Heart right ventricle (tissue), 16 donors: ENCODE results near the gene LNPK. TPM values are rescaled to one million over a fixed set of nuclear protein-coding genes. Genes with fewer than 3 reads are reported as not detected.

ENCODE experiments used
- ATAC-seq, 8 donors: fragments of 200-7000 bp; cut with Tn5 transposase; one replicate each; pipeline ENCODE4 v1.9.1; 2020; ENCODE audit warnings: mild to moderate bottlenecking in 8 of 8, moderate library complexity in 8 of 8, moderate number of reproducible peaks in 1 of 8
- DNase-seq, 2 donors: peaks; one replicate each; pipeline ENCODE4 v3.0.0-alpha.2; 2020
- H3K27ac ChIP-seq, 10 donors: fragments of 200-600 bp; sonication (generic) in 2 of 10; one replicate each; pipeline versions ENCODE4 v1.5.0 to v1.8.0; 2020 to 2022; ENCODE audit warnings: mild to moderate bottlenecking in 3 of 10
- H3K27me3 ChIP-seq, 7 donors: fragments of 200-600 bp; one replicate each; pipeline ENCODE4 v1.8.0; 2021 to 2022; ENCODE audit warnings: mild to moderate bottlenecking in 2 of 7
- H3K36me3 ChIP-seq, 9 donors: fragments of 200-600 bp; sonication (generic) in 1 of 9; one replicate each; pipeline versions ENCODE4 v1.5.0 to v1.8.0; 2020 to 2022; ENCODE audit warnings: mild to moderate bottlenecking in 2 of 9
- H3K4me1 ChIP-seq, 9 donors: fragments of 200-600 bp; sonication (generic) in 1 of 9; one replicate each; pipeline versions ENCODE4 v1.5.0 to v1.8.0; 2020 to 2022; ENCODE audit warnings: mild to moderate bottlenecking in 4 of 9
- H3K4me3 ChIP-seq, 10 donors: fragments of 200-600 bp; sonication (generic) in 2 of 10; one replicate each; pipeline versions ENCODE4 v1.5.0 to v1.8.0; 2020 to 2022; ENCODE audit warnings: mild to moderate bottlenecking in 7 of 10, moderate library complexity in 2 of 10
- H3K9me3 ChIP-seq, 11 donors: fragments of 200-600 bp in 10 of 11; sonication (generic) in 2 of 11; one replicate each; pipeline versions ENCODE4 v1.5.0 to v1.8.0; 2013 to 2022; ENCODE audit warnings: mild to moderate bottlenecking in 2 of 11, control low read depth in 1 of 11, moderate library complexity in 1 of 11
- WGBS, 2 donors: extraction: QIAGEN DNeasy Blood & Tissue Kit; methylation state at CpG; one replicate each; pipeline ENCODE4 v1.1.7; 2013; ENCODE audit warnings: inconsistent platforms in 1 of 2; 5-methylcytosine and 5-hydroxymethylcytosine counted together
- intact Hi-C, 10 donors: fragments of 100-400 bp; cut with DNase I; formaldehyde crosslinking; loops; one replicate each; pipeline versions ENCODE4 v1.11.1 to v1.14.2; 2022
- polyA plus RNA-seq, 2 donors: library from polyadenylated mRNA; stranded (reverse); fragments of 200-250 nt; gene quantifications; one replicate each; pipeline ENCODE4 v1.2.3, GENCODE V29; 2013
- total RNA-seq, 10 donors: library from RNA; stranded (reverse); fragmentation: NEBNext Ultra II Directional in 3 of 10; extraction: Animal tissue kit (Norgen Biotek cat#: 25700) in 3 of 10; gene quantifications; one replicate each; pipeline versions ENCODE4 v1.2.1 to v1.2.4, GENCODE V29; 2021 to 2023
- TF ChIP-seq, protein P1 (sequence below), 9 donors: fragments of 200-600 bp; sonication (generic) in 2 of 9; IDR thresholded peaks; one replicate each; pipeline versions ENCODE4 v1.5.0 to v1.8.0; 2021 to 2022; ENCODE audit warnings: antibody characterized with exemption in 9 of 9, mild to moderate bottlenecking in 5 of 9, moderate library complexity in 1 of 9
- donor health status: Arrhythmogenic right ventricular cardiomyopathy.
- donor health status: ischemic (EF 13 %, LVEDD 7.1; RV severe dilation, severe dysfunction).
- donor health status: healthy with polysubstance abuse.
- donor health status: DM: no; HTN: yes; CAD: no.
- donor health status: DM: no; HTN: no; CAD: no.
- donor health status: ischemic (EF 25% LVEDD 6.9; RV normal size, moderate dysfunction).
- donor health status: ischemic (EF 25% LVEDD 5.7; RV mildly dilated, moderate dysfunction).
- donor health status: healthy.
- donor health status: DM: yes; HTN: yes; CAD: no.
- donor health status: Ischemic cardiomyopathy.
- donor health status: ischemic (EF 35%, LVEDD 5.7; RV mildly dilated, moderate dysfunction).
- donor health status: nonischemic (EF 11% LVEDD 7.7; RV severe dilation, severe dysfunction).
- donor health status: DM: yes; HTN: yes; CAD: no.
- donor health status: PGD.
- donor health status: ischemic (EF 29% LVEDD 5.4; RV normal size, mild dysfunction).
- donor health status: nonischemic (EF 23%, LVEDD 6.1; RV moderate dilation, normal function).

Gene LNPK
- total and polyA plus RNA-seq, 12 donors: 4.9 to 51.3 (median 32.5) TPM

GRCh38 chr2:176004934-176005333 is 2.9 kb upstream of the LNPK start:
- no peak overlapping the region for H3K4me3 ChIP-seq
- no peak for DNase-seq

DNA sequence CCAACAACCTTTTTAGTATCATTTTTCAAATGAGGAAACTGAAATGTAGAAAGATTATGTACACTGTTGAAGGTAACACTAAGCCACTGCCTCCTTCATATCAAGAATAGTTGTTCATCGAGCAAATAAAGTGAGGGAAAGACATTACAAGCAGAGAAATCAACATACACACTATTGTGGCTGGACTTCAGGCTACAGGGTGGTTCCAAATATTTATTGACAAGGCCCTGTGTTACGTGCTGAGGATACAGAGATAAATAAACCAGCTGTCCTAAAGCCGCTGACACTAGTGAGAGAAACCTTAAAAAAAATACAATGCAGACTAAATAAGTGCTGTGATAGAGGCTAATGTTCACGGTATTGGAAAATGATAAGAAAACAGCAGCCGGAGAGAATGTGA is 1.9 kb upstream of the LNPK start:
- 45 to 60% methylated on average over 5 of the region's 5 CpGs for WGBS, 2 donors
- DNase-seq (no peak), ATAC-seq (no peak)
- no peaks in the 10 kb centered on the region for H3K27me3 ChIP-seq
- H3K4me1 ChIP-seq: peaks cover 0 to 31% (median 15%) of the 10 kb centered on the region in 9 donors
- no peaks in the 10 kb centered on the region for H3K9me3 ChIP-seq
- no peaks in the 10 kb centered on the region for H3K36me3 ChIP-seq
- intact Hi-C loops: no loop called here
- H3K27ac ChIP-seq: peak overlapping the region in 1 of 10 donors; percentile 86
- peak overlapping the region in 5 of 10 donors; percentile 73 to 90 (median 80) for H3K4me3 ChIP-seq
- TF ChIP-seq, protein P1, sequence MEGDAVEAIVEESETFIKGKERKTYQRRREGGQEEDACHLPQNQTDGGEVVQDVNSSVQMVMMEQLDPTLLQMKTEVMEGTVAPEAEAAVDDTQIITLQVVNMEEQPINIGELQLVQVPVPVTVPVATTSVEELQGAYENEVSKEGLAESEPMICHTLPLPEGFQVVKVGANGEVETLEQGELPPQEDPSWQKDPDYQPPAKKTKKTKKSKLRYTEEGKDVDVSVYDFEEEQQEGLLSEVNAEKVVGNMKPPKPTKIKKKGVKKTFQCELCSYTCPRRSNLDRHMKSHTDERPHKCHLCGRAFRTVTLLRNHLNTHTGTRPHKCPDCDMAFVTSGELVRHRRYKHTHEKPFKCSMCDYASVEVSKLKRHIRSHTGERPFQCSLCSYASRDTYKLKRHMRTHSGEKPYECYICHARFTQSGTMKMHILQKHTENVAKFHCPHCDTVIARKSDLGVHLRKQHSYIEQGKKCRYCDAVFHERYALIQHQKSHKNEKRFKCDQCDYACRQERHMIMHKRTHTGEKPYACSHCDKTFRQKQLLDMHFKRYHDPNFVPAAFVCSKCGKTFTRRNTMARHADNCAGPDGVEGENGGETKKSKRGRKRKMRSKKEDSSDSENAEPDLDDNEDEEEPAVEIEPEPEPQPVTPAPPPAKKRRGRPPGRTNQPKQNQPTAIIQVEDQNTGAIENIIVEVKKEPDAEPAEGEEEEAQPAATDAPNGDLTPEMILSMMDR (IDR thresholded peaks at IDR 0.05): no peak

More at GRCh38 chr2:176004934-176005333, 2.9 kb upstream of the LNPK start:
- Histone ChIP-seq H3K9me3 (no peaks in the 10 kb centered on the region), H3K4me1 (peaks cover 0 to 30% (median 16%) of the 10 kb centered on the region in 9 donors), H3K27ac (no peak overlapping the region), H3K27me3 (no peaks in the 10 kb centered on the region), H3K36me3 (no peaks in the 10 kb centered on the region)
- intact Hi-C loops: no loop called here
- no peak for ATAC-seq
- WGBS, 2 donors: 31 to 61% methylated on average over 1 of the region's 1 CpG
- TF ChIP-seq, protein P1 (IDR thresholded peaks at IDR 0.05): no peak

DNA sequence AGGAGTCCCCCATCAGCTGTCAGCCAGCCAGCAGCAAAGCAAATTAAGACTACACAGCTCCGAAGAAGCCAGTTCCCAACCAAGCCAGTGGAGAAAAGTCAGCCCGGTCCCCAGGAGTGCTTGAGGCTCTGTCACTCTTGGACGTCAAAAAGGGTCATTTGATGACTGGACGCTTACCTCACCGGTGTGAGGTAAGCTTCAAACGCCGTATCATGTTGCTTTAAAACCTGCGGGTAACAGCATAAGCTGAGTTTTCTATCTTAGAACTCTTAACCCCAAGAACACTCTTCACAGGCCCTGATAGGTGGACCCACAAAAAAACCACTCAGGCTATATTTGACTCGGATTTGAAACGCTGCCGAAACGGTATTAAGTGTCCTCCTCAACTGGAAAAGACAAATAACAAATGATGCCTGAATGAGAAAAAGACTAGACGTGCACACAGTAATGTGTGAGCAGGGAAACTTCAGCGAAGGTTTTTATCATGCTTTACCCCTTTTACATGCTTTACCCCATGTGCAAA is 682 bp upstream of the LNPK start:
- intact Hi-C loops: no loop called here
- peak in 1 of 2 donors; percentile 29 for DNase-seq
- TF ChIP-seq, protein P1 (IDR thresholded peaks at IDR 0.05): no peak
- ATAC-seq: peak; percentile 8 to 58 (median 43)
- H3K27ac ChIP-seq: peak overlapping the region; percentile 39 to 95 (median 89)
- H3K36me3 ChIP-seq: no peaks in the 10 kb centered on the region
- H3K4me3 ChIP-seq: peak overlapping the region; percentile 56 to 92 (median 79)
- no peaks in the 10 kb centered on the region for H3K27me3 ChIP-seq
- H3K4me1 ChIP-seq: peaks cover 0 to 31% (median 15%) of the 10 kb centered on the region in 9 donors
- no peaks in the 10 kb centered on the region for H3K9me3 ChIP-seq
- 12 to 15% methylated on average over 14 of the region's 14 CpGs for WGBS, 2 donors

GRCh38 chr2:176001281-176001915 is 669 bp downstream of the LNPK start:
- peak overlapping the region; percentile 39 to 95 (median 89) for H3K27ac ChIP-seq
- DNase-seq: peak; percentile 22 to 34
- TF ChIP-seq, protein P1 (IDR thresholded peaks at IDR 0.05): no peak
- peak overlapping the region; percentile 56 to 92 (median 79) for H3K4me3 ChIP-seq
- H3K36me3 ChIP-seq: no peaks in the 10 kb centered on the region
- 0 to 1% methylated on average over 21 of the region's 21 CpGs for WGBS, 2 donors
- intact Hi-C loops: no loop called here
- H3K4me1 ChIP-seq: peaks cover 0 to 31% (median 15%) of the 10 kb centered on the region in 9 donors
- no peaks in the 10 kb centered on the region for H3K9me3 ChIP-seq
- H3K27me3 ChIP-seq: no peaks in the 10 kb centered on the region
- ATAC-seq: peak; percentile 41 to 76 (median 65)
